ENCODE data around the gene GALNT3.
A peak's percentile ranks its signal among the peaks of the same experiment; 100 is the strongest.

Gene GALNT3

GRCh38 chr2:165796129-165796528, 2.1 kb upstream of the GALNT3 start:
- DNase-seq (ENCODE audit: low spot score) = no peak

- no peak for DNase-seq (ENCODE audit: low spot score)
Observed at GRCh38 chr2:165795011-165795410, 964 bp upstream of the GALNT3 start.

- peak; percentile 44 for DNase-seq (ENCODE audit: low spot score)
Observed at GRCh38 chr2:165794536-165794928, 485 bp upstream of the GALNT3 start.

- no peak for DNase-seq (ENCODE audit: low spot score)
Observed at GRCh38 chr2:165793161-165793778, 777 bp downstream of the GALNT3 start.

- no peak for DNase-seq (ENCODE audit: low spot score)
Observed at GRCh38 chr2:165792104-165792454, 2.0 kb downstream of the GALNT3 start.

GRCh38 chr2:165791421-165792103, 2.5 kb downstream of the GALNT3 start:
- DNase-seq (ENCODE audit: low spot score) = peak; percentile 32

- no peak for DNase-seq (ENCODE audit: low spot score)
Observed at GRCh38 chr2:165790466-165790865, 3.6 kb downstream of the GALNT3 start.

- DNase-seq (ENCODE audit: low spot score) = no peak
Observed at GRCh38 chr2:165787334-165787733, 6.7 kb downstream of the GALNT3 start.

GRCh38 chr2:165779706-165780105, 14.3 kb downstream of the GALNT3 start:
- DNase-seq (ENCODE audit: low spot score) = no peak

GRCh38 chr2:165778653-165779451, 15.2 kb downstream of the GALNT3 start:
- DNase-seq (ENCODE audit: low spot score) = no peak

GRCh38 chr2:165778187-165778556, 15.9 kb downstream of the GALNT3 start:
- no peak for DNase-seq (ENCODE audit: low spot score)

- DNase-seq (ENCODE audit: low spot score) = no peak
Observed at GRCh38 chr2:165777522-165778186, 16.4 kb downstream of the GALNT3 start.

- no peak for DNase-seq (ENCODE audit: low spot score)
Observed at GRCh38 chr2:165776796-165777195, 17.3 kb downstream of the GALNT3 start.

- DNase-seq (ENCODE audit: low spot score) = no peak
Observed at GRCh38 chr2:165776013-165776412, 18.0 kb downstream of the GALNT3 start.

- no peak for DNase-seq (ENCODE audit: low spot score)
Observed at GRCh38 chr2:165773684-165774083, 20.4 kb downstream of the GALNT3 start.

- DNase-seq (ENCODE audit: low spot score) = no peak
Observed at GRCh38 chr2:165772183-165772582, 21.9 kb downstream of the GALNT3 start.

GRCh38 chr2:165766326-165766927, 27.6 kb downstream of the GALNT3 start:
- DNase-seq (ENCODE audit: low spot score) = no peak

GRCh38 chr2:165762723-165763122, 31.3 kb downstream of the GALNT3 start:
- no peak for DNase-seq (ENCODE audit: low spot score)

- no peak for DNase-seq (ENCODE audit: low spot score)
Observed at GRCh38 chr2:165757906-165758675, 36.0 kb downstream of the GALNT3 start.

- no peak for DNase-seq (ENCODE audit: low spot score)
Observed at GRCh38 chr2:165746501-165746900, 47.5 kb downstream of the GALNT3 start.

GRCh38 chr2:165745916-165746315, 48.1 kb downstream of the GALNT3 start:
- DNase-seq (ENCODE audit: low spot score) = peak; percentile 7

- DNase-seq (ENCODE audit: low spot score) = no peak
Observed at GRCh38 chr2:165743442-165743841, 50.6 kb downstream of the GALNT3 start.
